Stimulated activated CD4-positive, alpha-beta T cell treated with anti-CD3 and anti-CD28 coated beads, Interleukin-12 subunit alpha, Interleukin-12 subunit beta, amount 100 ng/mL, for 4 hours (primary cell): ENCODE data around the gene MAP3K5.

ENCODE experiments used
- DNase-seq: peaks from one replicate; pipeline ENCODE4 v3.0.0-alpha.2; 2020

The MAP3K5 gene

DNA sequence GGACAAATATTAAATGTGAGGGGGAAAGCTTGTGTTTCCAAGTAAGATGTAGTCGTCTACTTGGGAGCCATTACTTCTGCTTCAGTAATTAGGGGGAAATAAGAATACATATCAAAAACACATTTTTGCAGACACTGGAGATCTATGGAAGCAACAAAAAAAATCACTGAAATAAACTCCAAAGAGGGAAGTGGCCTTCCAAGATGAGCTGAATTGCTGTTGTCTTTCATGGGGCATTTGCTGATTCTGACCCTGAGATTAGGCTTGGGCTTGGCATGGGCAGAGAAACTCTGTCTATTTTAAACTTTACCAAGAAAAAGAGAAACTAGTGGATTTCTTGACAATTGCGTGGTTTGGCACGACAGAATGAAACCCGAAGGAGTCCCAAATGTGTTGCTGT is 120.1 kb downstream of the MAP3K5 start:
- no peak for DNase-seq

DNA sequence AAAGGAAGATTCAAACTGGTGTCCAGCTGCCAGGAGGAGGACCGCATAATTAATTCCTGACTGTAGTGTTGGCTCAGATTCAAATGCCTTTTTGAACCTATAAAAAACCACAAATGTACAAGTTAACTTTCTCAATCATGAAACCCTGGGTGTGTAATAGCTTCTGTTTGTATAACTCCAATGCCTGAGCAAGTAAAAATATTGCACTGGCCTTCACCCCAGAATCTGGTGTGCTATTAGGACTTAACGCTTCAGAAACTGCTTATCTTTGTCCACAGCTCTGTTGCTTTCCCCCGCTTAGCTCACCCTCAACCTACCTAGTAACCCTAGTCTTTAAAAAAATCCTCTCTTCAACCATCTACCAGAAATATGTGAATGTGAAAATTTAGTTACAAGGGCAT is 123.0 kb downstream of the MAP3K5 start:
- no peak for DNase-seq

DNA sequence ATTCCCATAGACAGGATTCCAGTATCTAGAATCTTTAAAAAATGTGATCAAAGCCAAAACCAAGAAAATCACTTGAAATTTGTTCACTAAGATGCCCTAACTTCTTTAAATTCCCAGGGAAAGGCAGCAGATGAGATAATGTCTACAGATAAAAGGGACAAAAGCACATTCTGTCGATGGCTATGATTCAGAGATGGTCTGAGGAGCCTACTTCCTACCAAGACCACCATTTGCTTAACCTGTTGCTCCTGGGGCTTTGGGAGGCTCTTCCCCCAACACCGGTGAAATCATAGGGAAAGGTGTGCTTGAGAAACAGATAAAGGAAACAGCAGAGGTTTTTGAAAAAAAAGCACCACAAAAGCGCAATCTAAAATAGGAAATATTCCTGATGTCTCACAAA is 123.7 kb downstream of the MAP3K5 start:
- DNase-seq: no peak

DNA sequence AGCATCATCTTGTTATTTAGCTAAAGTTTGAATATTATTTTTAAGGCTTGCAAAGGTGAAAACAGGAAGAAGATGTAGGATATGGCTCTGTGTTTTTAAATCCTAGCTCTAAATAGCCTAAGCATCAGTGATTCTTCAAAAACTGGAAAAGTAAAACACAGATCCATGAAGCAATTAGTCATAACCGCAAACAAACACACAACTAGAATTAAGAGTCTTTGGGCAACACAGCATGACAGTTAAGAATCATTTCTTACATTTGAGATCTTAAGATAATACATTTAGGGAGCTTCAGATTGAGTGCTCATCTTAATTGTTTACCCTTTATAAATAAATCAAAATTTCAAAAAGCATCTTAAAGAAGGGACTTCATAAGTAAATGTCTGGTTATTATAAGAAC is 126.2 kb downstream of the MAP3K5 start:
- DNase-seq: no peak

DNA sequence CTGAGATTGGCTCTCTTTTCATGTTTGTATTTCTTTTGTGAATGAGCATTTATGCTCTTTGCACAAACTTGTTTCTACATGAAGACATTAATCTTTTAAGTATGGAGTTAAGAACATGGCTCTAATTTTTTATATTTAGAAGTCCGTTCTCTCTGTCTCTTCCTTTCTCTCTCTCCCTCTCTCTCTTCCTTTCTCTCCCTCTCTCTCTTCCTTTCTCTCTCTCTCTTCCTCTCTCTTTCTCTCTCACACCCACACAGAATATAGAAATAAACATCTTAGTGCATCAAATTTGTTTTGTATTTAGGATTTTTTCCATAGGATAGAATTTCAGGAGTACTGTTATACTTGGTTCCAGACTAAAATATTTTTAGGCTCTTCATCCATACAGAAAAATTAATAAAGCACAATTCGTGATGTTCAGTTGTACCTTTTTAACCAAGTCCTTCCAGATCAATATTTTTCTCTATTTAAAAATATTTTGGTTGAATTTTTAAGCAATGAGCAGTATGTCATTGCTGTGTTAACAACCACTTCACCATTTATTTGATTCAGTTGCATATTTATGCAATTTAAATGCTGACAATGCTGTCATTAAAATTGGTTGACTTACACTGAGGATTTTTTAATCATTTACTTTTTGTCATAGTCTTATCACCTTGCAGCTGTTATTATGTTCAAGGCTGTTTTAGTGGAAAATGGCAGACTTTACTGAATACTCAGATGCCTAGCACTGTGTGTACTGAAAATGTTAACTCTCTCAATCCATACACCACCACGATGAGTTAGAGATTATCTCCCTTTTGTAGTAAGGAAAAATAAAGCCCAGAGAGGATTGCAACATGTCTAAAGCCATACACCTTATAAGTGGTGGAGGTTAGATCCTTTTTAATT is 129.7 kb downstream of the MAP3K5 start:
- no peak for DNase-seq

DNA sequence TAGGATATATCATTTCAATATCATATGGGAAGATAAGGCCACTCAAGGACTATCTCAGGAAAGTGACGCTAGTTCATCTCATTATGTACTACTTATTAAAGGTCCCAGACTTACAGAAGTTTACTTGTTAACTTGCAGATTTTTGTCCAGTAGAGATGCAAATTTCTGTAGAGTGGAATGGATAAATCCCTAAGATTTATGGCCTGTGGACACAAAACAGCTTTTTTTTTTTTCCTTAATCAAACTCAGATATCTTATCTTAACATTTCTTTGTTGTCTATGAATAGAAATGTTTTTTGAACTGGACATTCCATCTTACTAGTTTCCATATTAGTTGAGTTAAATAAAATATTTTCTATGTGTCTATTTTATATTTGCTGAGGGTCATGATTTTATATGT is 131.6 kb downstream of the MAP3K5 start:
- DNase-seq: no peak

DNA sequence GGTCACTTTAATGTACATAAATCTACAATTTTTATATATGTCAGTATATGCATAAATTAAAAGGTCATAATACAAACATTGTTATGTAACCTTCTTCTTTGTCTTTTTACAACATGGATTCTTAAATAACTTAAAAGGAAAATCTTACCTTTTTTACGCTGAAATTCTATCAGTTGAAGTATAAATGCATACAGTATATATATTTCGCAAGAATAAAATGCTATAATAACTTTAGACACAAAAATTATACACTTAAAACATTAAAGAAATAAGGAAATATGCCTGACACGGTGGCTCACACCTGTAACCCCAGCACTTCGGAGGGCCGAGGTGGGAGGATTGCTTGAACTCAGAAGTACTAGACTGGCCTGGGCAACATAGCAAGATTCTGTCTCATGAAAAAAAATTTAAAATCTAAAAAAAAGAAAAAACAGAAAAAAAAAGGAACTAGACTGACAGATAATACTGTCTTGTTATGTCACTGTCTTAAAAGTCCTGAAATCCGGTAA is 132.2 kb downstream of the MAP3K5 start:
- DNase-seq: no peak

DNA sequence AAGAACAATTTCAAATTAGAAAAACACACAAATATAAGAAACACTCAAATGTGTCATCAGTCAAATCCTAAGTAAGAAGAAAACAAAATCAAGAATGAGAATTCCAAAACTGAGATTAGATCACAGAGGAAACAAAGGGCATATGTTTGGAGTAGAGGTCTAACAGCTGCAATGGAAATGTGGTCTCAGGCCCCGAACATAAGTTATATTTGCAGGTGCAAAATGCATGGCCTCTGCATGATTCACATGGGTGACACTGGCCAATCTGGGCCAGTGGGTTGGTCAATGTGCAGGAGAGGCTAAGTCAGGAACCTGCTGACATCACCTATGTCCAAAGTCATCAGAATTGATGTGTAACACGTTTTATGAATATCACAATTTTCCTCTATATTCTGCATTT is 133.6 kb downstream of the MAP3K5 start:
- DNase-seq: no peak

DNA sequence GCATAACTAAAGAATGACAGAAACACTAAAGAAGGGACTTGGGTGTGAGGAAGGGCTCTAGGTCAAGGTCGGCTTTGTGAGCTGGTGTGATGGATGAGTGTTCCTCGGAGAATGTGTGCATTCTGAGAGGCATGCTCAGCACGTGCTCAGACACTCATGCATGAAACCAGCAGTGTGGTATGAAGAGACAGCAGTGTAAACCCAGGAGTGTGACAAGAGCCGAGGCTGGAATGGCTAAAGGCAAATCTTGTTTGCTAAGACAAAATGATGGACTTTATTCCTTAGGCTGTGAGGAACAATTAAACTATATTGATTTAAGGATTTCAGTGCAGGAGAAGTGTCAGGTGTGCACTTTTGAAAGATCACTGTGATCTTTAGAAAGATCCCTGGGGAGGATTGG is 134.6 kb downstream of the MAP3K5 start:
- DNase-seq: no peak

DNA sequence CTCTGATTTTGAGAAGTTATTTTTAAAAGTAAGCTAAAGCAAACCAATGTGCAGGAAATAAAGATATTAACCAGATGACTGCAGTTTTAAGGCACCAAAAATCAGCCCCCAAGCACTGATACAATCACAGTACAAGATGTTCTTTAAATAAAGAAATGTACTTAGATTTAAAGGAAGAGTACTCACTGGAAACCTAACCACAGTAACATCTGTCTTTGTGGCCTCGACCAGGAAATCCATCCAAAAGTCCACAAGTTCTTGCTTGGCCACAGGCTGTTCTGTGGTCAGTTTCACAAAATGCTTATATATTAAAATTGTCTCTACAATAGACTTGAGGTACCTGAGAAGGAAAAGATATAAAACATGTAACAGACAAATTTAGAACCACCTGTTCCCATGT is 136.2 kb downstream of the MAP3K5 start:
- no peak for DNase-seq

DNA sequence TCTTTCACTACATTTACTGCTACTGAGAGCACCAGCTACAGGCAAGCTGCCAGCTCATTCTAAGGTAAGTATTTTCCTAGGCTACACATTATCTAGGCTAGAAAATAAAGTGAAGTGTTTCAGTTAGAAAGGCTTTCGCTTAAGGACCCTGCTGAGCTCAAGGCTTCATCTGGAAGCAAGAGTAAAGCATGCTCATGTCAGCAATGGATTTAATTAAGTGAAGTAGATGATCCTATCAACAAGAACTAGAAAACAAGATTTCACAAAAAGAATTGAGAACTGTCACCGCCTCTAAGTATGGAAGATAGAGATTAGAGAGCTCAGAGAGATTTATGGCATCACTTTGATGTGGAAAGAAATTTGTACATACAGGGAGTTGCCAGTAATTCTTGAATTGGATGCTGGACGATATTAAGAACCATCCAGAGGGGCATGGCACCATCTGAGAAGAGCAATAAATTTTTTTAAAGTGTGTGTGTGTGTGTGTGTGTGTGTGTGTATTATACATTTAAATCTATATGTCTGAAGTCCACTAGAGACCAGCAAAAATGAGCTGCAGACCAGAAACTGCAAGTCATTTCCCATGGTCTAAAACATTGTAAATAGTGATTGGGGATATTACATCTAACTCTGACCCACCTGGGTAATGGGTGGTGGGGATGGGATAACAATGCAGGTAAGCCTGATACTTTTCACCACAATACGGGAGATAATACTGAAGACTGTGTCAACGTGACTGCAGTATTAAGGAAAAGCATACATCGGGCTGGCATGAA is 136.8 kb downstream of the MAP3K5 start:
- no peak for DNase-seq

DNA sequence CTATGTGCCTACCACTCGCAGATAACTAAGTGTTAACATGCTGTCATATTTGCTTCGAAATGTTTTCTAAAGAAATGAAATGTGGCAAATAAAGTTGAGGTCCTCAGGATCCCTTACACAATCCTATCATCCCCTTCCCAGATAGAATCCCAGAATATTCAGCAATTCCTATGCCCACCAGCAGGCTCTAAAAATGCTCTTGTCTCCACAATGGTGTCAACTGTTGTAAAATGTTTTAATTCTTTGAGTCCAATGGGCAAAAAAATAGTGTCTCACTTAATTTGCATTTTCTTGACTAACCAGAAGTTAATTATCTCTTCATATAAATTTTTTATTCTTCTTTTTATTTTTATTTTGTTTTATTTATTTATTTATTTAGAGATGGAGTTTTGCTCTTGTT is 138.2 kb downstream of the MAP3K5 start:
- no peak for DNase-seq

DNA sequence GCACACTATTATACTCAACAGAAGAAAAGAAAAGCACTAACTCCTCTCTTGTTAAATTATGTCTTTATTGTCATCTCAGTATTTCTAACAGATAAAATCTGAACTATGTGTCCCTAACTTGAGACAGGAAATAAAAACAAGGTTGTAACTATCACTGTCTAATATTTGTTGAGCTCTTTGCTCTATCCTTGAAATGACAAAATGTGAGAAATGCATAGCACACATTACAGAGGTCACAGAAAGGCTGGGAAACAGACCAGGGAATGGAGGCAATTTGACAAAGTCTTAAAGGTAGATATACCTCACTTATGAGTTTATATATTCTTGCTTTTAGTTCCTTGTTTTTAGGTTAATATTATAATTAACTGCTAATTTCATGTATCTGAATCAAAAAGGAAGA is 139.6 kb downstream of the MAP3K5 start:
- no peak for DNase-seq

DNA sequence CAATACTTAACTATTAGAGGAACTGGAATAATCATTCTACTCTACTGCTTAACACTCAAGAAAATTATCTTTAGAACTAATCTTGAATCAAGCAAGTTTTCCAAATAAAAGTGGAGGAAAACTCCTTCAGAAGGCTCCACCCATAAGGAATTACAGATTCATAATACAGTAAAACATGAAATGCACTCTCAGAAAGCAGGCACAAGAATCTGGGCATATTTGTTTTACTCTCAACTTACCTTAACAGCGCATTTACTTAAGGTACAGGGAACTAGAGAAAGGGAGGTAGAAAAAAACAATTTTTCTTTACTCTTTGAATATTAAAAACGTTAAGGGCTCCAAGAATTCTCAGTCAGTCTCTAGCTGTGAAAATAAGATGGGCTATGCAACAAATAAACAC is 140.3 kb downstream of the MAP3K5 start:
- no peak for DNase-seq

DNA sequence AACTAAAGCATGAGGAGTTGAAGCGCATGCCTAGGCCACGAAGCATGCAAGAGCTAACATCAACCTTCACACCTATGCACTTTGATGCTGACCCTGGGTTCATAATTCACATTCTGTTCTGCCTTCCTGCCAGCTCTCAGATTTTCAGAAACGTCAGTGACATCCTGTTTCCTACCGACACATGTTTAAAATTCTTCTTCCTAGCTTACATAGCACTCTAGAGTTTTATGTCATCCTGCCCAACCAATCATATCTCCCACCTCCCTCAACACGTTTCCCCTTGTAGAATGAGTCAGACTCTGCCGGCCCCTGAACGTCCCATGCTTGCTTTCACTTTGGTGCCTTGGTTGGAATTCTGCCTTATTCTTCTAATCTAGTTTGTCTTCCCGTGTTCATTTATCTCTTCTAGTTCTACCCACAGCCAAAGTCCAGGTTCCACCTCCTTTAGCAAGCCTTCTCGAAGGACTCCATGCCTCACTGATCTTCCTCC is 144.9 kb downstream of the MAP3K5 start:
- peak; percentile 25 for DNase-seq

DNA sequence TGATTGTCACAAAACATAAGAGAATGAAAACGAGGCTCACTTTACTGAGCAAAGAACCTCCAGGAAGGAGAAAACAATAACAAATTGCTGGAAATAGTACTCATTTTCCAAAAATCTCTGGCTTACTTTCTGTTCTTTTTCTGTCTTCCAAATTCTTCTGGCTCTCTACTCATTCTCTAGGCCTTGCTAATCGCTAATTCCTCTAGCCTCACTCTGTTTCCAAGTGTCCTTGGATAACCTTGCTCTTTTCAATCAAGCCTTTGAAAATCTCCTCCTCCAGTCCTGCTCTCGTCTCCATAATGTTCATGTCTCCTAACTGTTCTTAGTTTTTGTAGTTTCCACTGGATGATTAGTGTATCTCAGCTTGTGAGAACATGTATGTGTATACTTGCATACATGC is 145.9 kb downstream of the MAP3K5 start:
- DNase-seq: no peak

DNA sequence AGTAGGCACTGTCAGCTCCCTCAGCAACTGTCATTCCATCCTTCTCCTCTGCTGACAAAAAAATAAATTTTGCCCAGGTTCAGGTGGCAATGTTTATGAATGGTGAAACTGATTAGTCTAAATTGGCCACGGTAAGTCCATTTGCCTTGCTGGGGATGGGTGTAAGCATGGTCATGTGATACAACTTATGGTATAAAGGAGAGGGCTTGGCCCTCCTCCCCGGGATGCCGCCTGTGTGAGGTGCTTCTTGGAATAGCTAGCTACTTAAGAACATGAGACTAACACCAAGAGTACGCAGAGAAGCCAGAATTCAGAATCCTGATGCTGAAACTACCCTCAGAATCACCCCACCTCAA is 147.7 kb downstream of the MAP3K5 start:
- DNase-seq: no peak

DNA sequence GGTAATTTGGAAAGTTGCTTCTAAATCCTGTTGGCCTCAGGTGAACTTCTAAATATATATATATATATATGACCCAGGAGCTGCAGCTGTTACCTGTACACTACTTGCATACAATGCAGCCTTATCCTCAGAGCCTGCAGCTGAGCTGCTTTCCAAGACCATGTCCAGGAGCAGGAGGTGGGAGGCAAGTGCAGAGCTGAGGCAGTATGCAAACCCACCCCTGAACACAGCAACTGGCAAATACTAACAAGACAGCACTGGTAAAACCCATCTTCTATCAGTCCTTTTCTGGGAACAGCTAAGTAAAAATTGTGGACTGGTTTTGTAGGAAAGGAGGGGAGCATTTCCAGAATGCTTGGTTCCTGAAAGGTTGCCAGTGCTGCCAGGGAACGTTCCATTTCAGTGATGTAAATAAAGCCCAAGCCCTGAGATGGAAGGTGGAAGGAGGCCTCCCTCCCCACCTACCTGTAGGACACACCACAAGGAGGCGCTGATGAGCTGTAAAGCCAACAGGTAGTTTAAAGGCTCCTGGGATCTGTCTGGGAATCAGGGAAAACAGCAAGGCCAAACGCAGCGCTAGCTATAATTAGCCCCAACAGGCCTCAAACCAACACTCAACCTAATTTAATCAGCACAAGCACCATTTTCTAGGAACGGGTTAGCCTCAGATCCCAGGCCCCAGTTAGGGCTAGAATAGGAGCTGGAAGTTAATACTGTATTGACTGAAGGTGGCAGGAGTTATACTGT is 148.3 kb downstream of the MAP3K5 start:
- DNase-seq: peak; percentile 82

DNA sequence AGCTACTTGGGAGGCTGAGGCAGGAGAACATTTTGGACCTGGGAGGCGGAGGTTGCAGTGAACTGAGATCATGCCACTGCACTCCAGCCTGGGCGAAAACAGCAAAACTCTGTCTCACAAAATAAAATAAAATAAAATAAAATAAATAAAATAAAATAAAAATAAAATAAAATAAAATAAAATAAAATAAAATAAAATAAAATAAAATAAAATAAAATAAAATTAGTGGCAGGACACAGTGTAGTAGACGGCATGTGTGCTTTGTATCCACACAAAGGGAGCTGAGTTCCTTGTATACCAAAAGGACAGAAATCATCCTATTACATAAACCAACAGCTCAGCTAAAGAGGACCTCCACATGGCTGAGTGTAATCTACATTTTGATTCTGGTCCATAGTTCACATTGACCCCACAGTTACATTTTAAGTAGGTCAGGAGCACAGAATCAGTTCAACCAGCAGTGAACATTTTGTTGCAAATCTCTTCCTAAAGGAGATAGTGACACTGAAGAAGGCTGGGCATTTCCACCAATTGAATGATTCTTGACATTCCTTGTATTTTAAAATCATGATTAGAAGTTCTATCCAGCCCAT is 150.3 kb downstream of the MAP3K5 start:
- DNase-seq: no peak

DNA sequence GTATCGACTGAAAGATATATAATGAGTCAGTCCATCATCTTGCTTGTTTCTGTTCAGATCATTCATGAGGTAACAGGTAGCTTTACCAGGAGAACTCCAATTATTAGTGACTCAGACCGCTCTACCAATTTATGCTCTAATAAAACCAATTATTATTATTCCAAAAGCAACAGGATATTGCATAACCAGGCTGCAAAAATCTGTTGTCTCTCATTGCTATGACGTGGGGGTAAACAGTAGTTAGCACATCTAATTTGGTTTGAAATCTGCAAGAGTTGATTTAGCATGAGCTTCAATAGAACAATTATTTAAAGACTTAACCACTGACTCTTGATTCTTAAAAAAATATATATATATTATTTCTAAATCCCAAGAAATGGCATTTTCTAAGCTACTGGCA is 151.1 kb downstream of the MAP3K5 start:
- DNase-seq: no peak

DNA sequence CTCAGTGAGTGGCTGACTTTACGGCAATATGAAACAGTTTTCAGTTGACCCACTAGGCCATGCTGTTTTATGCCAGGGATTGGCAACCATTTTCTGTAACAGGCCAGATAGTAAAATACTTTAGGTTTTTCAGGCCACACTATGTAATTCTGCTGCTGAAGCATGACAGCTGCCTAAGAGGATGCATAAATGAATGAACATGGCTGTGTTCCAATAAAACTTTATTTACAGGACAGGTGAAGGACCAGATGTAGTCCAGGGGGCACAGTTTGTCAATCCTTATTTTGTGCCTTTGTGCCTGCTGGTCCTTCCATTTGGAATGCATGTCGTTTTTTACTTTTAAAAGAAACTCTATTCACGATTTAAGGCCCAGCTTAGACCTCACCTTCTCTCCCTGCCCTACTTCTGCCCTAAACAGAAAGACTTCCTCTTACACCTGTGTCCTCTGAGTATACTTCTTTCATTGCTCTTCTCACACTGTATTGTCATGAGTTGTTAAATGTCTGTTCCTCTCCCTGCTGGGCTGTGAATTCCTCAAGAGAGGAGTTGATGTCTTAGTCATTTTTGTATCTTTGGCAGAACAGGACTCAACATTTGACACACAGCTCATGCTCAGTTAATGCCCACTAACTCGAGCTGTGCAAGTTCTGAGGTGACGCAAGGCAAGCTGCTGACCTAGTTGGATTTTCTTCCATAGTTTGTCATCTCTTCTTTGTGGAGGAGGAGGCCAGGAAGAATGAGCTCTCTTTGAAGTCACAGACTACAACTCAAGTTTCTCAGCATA is 152.0 kb downstream of the MAP3K5 start:
- no peak for DNase-seq

DNA sequence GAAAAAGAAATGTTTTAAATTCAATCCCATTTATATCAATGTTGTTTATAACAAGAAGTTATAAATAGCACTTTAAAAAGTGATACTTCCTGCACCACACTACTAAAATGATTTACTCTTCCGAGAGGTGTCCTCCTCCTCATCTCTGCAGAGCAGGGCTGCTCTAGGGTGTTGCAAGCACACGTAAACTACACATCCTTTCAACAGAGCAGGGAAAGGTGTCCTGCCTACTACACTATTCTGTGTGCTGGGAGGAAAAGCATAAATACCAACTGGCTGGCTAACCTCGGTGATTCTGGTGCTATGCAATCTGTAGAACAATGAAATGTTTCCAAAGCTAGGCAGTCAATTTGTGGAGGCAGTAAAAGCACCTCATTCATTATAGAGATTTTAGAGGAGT is 152.6 kb downstream of the MAP3K5 start:
- no peak for DNase-seq
